ENCODE results near the gene TNNI3K.
A peak's percentile ranks its signal among the peaks of the same experiment; 100 is the strongest.

The TNNI3K gene

DNA sequence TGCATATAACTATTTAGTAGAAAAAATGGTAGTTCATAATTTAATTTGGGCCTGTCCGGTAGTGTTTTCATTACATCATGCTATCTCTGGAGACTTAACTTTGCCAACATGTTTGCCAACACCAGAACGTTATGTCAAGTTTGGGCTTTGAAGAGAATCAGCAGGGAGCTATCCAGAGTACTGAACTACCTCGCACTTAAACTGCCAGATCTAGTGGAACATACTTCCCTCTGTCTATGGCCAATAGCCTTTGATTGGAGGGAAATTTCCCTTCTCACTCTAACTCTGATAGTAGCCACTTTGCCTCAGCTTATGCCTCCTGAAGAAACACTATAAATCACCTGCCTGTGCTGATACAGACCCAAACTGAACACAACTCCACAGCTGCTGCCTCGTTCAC lies 267.2 kb downstream of the TNNI3K start:
- no peak for DNase-seq (ENCODE audit: low spot score)

DNA sequence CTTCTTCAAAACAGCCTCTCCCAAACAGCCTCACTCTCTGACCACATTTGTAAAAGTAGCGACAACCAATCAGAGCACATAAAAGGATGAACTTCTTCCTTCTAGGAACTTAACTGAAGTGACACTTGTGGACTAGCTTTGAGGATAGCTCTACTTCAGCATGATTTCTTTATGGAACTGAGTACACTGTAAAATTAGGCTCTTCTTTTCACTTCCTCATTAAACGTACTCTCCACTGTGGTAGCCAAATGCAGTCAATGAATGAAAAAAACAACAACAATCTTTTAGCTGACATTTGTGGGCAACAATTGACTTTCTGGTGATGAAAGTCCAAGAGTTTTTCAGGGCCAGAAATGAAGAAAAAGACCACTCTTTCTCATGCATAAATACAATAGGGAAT lies 267.7 kb downstream of the TNNI3K start:
- no peak for DNase-seq (ENCODE audit: low spot score)

DNA sequence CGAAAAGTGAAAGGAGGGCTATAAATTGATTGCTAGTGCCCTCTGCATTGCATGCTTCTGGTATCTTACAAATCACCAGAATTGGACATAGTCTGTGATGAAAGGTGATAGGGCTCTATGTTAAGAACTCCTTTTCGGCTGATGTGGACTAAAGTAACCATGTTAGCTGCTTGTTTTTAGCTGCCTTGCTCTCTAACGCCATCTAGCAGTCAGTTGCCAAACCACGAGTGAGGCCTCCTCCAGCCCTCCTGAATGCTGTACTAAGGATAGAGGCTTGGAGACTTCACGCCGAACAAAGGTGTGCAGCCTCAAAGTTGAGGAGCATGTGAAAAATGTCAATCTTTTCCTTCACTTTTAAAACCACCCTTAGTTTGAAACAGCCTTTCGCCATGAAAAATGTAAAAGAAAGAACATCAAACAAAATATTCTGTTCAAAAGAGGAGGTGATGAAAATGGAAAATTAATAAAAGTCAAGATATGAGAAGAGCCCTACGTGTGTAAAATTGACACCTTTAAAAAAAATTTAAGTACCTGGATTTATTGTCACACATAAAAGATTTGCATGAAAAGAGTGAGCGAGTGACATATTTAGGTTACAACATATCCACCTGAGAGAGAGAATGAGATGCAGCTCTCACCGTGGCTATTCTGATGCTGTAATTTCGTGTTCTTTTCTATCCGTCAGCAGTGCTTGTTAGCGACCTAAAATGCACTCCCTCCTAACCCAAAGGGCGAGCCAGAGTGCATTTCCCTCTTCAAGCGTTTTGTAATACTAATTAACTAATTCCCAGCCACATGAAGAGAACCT lies 269.1 kb downstream of the TNNI3K start:
- peak; percentile 2 for DNase-seq (ENCODE audit: low spot score)

DNA sequence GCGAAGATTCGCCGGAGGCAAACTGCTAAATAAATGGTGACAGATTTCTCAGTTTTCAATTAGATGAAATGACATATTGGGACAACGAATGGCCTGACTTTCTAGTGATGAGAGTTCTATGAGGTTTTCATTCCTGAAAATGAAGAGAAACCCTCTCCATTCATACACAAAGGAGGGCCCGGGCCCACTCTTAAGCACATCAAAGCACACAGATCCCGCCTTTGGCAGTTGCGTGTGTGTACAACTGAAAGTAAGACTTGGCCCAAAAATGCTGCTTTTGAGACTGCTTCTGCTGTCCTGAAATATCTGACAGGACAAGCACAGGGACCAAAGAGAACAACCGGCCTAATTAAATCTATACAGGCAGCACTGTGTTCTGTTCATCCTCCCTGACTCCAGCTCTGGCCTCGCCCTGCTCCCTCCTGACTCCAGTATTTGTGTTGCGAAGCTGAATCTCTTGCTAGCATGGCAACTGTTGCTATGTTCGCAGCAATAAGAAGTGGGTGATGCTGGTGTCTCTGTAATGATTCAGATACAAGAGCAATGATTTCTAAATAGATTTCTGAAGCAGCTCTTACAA lies 269.8 kb downstream of the TNNI3K start:
- no peak for DNase-seq (ENCODE audit: low spot score)

DNA sequence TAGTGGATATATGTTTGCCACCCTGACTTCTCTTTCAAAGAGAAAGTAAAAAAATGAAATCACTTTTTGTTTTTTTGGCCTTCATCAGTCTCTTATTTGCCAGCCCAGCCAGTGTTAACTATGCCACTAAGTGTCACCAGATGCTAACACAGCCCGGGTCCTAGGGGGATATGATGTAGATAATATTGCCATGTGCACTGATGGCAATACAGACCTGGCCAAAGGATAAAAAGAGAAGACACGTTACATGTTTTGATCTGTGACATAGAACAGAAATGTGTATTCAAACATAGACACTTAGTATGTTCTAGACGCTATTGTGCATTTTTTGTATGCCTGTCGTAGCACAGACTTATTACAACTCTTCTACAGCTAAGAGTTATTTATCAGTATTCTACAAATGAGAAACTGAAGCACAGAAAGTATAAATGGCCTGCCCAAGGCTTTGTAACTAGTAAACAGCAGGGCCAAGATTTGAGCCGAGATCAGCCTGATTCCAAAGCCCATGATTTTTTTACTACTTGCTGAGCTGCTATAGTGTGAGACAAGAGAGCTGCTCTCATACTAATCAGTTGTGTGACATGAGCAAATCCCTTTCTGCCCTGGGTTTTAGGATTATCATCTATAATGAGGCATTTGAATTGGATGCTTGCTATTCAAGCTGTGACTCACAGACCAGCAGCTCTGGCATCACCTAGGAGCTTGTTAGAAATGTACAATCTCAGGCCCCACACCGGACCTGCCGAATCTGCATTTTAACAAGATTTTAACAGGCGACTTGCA lies 270.9 kb downstream of the TNNI3K start:
- DNase-seq (ENCODE audit: low spot score), result no peak

DNA sequence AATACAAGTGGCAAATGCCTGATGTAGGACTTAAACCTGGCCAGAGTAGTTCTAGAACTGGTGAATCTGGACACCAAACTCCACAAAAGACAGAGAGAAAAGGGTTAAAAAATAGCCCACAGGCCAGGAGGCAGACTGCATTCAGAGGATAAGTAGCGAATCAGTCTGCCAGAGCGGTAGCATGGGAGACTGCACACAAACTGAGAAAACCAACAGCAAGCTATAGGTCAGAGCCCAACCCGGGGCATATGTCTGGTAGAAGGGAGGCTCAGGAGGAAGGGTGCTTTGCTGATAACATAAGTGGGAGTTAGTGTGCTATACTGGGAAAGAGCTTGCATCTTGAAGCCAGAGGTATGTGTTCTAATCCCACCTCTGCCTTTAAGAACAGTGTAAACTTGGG lies 273.3 kb downstream of the TNNI3K start:
- DNase-seq (ENCODE audit: low spot score), result no peak

DNA sequence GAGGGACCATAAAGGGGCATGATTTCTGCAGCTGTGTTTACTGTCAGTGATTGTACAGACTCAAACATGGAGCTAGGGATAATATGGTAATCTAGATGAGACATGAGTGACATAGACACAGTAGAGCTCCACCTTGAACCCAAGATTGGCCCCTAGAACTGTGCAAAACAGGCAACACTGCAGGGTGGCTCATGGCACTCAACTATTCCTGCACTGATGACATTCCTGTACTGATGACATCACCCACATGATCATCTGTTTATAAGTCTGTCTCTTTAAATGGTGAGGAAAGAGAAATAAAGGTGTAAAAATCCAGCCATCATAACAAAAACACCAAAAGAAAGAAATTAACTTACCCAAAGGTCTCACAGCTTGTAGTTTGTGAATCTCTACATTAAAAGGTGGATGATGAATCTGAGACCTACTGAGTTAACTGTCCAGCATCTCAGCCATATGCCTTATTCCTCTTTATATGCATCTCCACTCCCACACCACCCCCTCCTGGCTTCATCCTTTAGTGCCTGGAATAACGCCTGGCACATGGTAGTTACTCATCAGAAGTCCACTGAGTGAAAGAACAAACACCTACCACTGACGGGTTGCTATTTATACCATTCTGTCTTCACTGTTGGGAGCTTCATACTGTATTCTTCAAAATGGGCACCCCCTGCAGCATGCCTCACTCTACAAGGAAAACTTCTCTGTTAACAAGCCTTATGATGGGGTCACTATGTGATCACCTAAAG lies 277.2 kb downstream of the TNNI3K start, which contains the start of gene LRRC53:
Gene LRRC53 (minus strand): TSS at position 442 of the 746 bp plus-strand sequence. CDS start 29,262 bp downstream, outside the sequence.
- DNase-seq (ENCODE audit: low spot score), result no peak

DNA sequence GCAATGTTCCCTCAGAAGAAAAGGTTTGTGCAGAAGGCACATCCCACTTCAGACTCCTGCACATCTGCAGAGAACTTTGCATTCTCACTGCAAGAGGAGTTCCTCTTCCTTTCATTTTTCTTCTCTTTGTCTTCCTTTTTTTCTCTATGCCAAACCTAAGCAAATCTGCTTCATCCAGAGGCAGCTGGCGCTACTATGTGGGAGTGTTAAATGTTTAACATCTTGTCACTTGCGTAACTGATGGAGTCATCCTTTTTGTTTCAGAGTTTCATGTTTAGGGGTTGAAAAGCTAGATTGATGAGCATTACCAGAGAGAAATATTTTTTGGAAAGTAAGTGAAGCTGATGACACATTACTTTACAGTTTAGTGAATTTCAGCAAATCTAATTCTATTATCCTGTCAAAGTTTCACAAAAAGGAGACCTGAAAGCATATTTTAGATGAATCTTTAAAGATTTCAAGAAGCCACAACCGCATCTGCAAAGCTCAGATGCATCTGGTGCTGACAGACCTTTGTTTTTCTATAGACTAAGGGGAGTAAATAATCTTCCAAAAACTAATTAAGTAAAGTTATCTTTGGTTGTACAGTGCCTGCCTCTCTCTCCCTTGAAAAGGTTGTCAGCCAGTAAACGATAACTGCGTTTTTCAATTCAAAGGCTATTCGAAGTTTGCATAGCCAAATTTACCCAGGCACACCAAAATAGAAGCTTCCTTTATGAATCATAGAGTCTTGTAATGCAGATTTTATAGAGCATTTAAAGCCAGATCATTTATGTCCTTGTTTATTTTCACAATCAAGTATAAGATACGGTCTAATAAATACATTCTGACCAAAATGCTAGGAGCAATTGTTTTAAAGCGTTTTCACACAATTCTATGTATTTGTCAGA lies 278.5 kb downstream of the TNNI3K start:
- no peak for DNase-seq (ENCODE audit: low spot score)

DNA sequence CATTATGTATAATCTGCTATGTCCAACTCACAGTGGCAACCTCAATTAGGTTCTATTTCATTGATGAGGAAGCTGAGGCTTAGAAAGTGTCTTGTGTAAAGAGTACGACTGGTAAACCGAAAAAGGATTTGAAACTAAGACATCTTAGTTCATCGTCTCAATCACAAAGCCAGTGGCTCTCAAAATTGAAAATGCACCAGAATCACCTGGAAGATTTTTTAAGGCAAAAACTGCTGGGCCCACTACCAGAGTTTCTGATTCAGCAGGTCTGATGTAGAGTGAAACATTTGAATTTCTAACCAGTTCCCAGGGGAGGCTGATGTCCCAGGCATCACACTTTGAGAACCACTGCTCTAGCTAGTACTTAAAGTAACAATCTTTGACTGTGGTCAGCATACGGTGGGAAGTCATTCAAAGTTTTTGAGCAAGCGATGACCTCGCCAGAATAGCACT lies 282.4 kb downstream of the TNNI3K start:
- no peak for DNase-seq (ENCODE audit: low spot score)

DNA sequence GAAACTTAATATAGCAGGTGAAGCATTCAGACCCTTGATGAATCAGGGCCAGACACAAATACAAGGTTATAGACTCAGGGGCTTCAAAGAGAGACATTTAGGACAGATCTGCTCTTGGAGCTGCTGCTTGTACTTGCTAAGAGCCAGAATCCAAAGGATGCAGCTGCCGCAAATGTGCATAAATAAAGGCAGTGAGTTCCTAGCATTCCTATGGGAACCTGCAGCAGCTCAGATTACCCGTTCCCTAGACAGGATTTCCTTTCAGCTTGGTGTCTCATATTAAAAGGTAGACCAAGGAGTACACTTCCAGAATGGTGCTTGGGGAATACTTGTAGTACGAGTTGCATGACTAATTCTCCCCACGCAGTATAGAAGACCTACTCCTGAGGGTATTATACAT lies 287.0 kb downstream of the TNNI3K start:
- DNase-seq (ENCODE audit: low spot score), result no peak

DNA sequence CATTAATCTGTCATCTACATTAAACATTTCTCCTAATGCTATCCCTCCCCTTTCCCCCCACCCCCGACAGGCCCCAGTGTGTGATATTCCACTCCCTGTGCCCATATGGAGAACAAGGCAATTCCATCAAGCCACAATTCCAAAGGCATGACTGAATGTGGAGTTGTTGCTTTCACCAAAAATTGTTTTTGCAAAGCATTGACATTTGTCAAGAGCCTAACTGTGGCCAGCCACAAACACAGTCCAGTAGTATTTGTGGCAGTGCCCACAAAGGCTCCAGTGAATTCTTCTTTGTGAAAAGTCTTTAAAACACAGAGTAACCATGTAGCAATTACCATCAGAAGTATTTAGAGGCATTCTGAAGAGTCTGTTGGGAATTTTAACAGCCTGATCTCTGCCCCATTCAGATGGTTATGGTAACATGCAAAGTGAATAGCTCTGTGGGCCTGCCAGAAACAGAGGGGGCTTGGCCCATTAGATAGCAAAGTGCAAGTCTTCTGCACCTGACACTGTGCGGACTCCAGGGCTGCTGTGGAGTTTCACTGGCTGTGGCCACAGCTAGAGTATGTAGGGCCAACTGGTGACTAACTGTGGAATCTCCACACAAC lies 288.8 kb downstream of the TNNI3K start:
- DNase-seq (ENCODE audit: low spot score), result no peak

DNA sequence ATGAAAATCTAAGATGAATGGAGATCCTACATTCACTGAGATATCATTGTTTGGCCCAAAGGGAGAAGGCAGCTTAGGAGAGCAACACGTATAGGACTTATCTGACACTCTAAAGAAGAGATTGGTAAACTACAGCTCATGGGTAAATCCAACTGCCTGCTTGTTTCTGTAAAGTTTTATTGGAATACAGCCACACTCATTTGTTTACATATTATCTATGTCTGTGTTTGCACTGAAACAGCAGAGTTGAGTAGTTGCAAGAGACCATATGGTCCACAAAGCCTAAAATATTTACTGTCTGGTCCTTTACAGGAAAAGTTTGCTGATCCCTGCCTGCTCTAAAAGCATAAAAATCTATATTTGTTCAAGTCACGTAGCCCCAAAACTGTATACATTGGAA lies 291.5 kb downstream of the TNNI3K start:
- DNase-seq (ENCODE audit: low spot score), result no peak

DNA sequence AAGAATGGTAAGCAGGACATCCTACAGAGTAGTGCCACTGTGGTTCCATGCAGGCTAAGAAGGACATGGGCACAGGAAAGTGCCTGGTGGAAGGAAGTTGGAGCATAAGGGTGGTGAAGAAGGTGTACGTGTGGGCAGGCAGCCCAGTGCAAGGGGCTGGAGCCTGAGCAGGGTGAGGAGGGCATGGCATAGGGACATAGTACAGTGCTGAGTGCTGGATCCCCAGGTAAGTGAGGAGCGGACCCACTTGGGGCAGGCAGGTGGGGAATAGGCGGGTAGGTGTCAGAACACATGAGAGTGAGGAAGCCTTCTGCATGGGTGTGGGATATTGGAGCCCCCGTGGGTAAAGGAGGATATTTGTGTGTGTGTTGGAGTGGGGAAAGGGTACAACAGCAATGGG lies 292.9 kb downstream of the TNNI3K start:
- DNase-seq (ENCODE audit: low spot score), result no peak

DNA sequence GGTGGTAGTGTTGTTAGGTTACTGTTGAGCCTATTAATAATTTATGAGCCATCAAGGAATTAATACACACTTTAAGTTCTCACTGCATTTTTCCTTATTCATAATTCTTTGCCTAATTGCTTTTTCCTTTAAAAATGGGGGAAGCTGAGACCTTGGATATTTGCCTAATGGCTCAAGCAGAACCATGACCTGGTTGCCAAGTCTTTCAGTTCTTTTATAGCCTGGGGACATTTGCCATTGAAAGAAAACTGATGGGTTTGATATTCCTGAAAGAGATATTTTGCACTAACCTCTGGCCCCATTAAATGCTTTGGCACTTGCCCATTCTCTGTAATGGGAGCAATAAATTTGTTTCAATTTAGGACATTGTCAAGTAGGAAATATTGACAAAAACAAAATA lies 295.7 kb downstream of the TNNI3K start:
- no peak for DNase-seq (ENCODE audit: low spot score)

DNA sequence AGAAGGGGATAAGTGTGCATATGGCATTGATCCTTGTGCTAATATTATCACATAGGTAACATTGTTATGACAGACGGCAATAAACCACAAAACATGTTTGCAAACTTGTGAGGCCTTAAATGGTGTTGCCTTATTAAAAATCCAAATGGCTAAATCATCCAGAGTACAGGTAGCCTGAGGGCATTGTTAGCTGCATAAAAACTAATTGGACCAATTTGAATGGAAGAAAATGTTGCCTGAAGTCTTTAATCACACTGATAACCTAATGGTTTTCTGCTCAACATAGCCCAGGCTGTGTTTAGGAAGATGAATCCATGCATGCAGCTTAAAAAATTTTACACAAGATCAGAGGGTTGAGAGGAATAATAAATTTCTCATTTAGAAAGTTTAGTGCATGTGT lies 296.6 kb downstream of the TNNI3K start:
- DNase-seq (ENCODE audit: low spot score), result no peak

DNA sequence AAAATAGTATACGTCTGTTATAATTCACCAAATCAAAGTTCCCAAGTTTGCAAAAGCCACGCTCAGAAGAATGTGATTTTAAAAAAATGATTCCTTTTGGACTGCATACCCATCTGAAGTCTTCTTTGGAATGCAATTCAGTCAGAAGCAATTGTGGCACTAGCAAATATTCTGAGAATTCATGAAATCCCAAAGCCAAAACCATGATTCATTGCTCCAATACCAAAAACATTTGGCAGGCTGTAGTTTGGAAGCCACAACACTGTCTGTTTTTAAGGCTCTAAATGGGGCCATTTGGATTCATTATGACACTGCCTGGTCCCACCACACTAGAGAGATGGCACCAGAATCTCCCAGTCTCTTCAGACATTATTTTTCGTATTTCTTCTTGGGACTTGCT lies 299.1 kb downstream of the TNNI3K start:
- DNase-seq (ENCODE audit: low spot score), result no peak

DNA sequence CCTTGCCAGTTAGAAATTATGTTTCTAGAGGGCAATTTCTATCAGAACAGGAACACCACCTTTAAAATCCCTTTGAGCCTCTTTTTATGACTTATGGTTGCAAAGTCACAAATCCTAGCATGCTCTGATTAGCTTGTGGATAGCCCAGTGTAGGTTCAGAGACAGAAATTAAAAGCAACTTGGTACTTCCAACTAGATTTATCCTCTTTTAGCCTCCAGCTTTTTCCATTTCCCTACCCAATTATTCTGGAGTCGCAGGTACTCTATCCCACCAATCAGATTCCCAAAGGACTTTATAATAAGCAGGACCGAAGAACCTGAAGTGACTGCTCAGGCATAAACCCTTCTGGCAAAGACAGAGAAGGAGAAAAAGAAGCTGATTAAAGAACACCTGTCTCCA lies 310.6 kb downstream of the TNNI3K start:
- no peak for DNase-seq (ENCODE audit: low spot score)

DNA sequence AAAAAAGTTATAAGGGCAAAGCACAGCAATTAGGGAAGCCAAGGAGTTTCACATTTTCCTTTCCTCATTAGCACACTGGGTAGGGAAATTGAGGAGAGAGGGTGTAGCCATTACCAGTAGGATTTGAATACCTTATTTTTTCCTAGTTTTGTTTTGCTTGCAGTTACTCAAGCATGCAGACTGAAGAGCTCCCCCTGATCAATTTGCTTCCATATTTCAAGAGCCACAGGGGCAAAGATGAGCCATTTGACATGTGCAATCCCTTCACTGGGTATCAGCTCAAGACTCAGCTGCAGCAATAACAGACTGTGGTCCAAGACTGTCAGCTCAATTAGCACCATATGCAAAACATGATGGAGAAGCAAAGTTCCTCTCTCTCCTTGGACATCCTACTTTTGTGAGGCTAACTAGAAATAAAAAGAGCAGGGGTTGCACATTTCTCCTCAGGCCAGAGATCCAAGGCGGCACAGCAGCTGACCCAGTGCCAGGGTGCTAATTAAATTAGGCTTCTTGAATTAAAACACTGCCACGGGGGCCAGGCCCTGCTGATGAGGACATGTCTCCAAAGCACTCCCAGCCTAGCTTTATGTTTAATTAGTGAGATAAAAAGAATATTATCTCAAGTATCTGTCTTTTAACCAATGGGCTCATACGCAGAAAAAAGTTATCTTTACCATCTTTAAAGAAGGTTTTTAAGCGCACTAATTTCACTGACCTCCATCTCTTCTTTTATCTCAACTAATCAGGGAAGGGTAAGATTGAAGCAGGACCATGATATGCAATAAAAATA lies 314.0 kb downstream of the TNNI3K start:
- DNase-seq (ENCODE audit: low spot score), result no peak

DNA sequence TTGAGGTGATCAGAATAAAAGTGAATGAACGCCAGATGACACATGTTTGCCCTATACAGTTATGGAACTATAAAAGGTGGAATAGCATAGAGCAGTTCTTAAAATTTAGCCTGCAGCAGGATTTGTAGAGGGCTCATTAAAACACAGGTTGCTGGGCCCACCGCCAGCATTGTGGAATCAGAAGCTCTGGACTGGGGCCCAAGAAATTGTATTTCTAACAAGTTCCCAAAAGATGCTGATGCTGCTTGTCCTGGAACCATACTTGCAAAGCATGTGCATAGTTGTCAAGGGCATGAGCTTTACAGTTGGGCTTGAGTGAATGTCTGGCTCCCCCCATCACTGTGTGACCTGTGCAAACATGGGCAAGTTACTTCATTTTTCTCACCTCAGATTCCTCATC lies 314.7 kb downstream of the TNNI3K start:
- no peak for DNase-seq (ENCODE audit: low spot score)
